NCI-H2196 (cell line): ENCODE results near the gene P2RY8.
"Not testable (repeated sequence)": the region's sequence is repeated elsewhere in the genome, so short reads cannot be mapped to it uniquely, and the experiment has no call there.

ENCODE experiments used
- DNase-seq: peaks from one replicate; lab custom pipeline; 2025; ENCODE audit not compliant: unreplicated experiment; lab: John Stamatoyannopoulos, UW

P2RY8 gene

GRCh38 chrX:1446984-1447968 is 89.7 kb downstream of the P2RY8 start:
- DNase-seq = not testable (repeated sequence)

GRCh38 chrX:1444561-1445500 is 92.2 kb downstream of the P2RY8 start:
- no peak for DNase-seq

- no peak for DNase-seq
Observed at GRCh38 chrX:1443496-1444075, 93.4 kb downstream of the P2RY8 start.

- no peak for DNase-seq
Observed at GRCh38 chrX:1442724-1443367, 94.1 kb downstream of the P2RY8 start.

GRCh38 chrX:1442016-1442665 is 94.8 kb downstream of the P2RY8 start:
- DNase-seq = no peak

GRCh38 chrX:1440506-1440905 is 96.5 kb downstream of the P2RY8 start:
- DNase-seq = no peak

- DNase-seq = no peak
Observed at GRCh38 chrX:1435241-1435895, 101.6 kb downstream of the P2RY8 start.

- DNase-seq = no peak
Observed at GRCh38 chrX:1434871-1435240, 102.1 kb downstream of the P2RY8 start.

GRCh38 chrX:1433646-1434357 is 103.2 kb downstream of the P2RY8 start:
- DNase-seq = no peak

- no peak for DNase-seq
Observed at GRCh38 chrX:1430451-1430850, 106.5 kb downstream of the P2RY8 start.

GRCh38 chrX:1427756-1428155 is 109.2 kb downstream of the P2RY8 start:
- no peak for DNase-seq

- not testable (repeated sequence) for DNase-seq
Observed at GRCh38 chrX:1426321-1426720, 110.7 kb downstream of the P2RY8 start.

- DNase-seq = no peak
Observed at GRCh38 chrX:1425381-1425780, 111.6 kb downstream of the P2RY8 start.

- DNase-seq = no peak
Observed at GRCh38 chrX:1424147-1424851, 112.7 kb downstream of the P2RY8 start.

GRCh38 chrX:1423215-1423614 is 113.8 kb downstream of the P2RY8 start:
- DNase-seq = no peak

- no peak for DNase-seq
Observed at GRCh38 chrX:1422135-1422465, 114.9 kb downstream of the P2RY8 start.

GRCh38 chrX:1421433-1422134 is 115.4 kb downstream of the P2RY8 start:
- no peak for DNase-seq

- DNase-seq = no peak
Observed at GRCh38 chrX:1420371-1420770, 116.6 kb downstream of the P2RY8 start.
